IPS-18a (cell line): Measurements from ENCODE around the gene TTC34.

ENCODE experiments used
- H3K27ac ChIP-seq: one replicate; pipeline ENCODE4 v1.5.1; 2013; ENCODE audit warnings: low read length
- H3K27me3 ChIP-seq: one replicate; pipeline ENCODE4 v1.6.1; 2013; ENCODE audit warnings: mild to moderate bottlenecking, low read length; ENCODE audit not compliant: control insufficient read depth, insufficient read depth
- H3K36me3 ChIP-seq: one replicate; pipeline ENCODE4 v1.6.1; 2013; ENCODE audit warnings: low read depth, low read length; ENCODE audit not compliant: control insufficient read depth
- H3K4me1 ChIP-seq: one replicate; pipeline ENCODE4 v1.6.1; 2013; ENCODE audit warnings: low read depth, low read length; ENCODE audit not compliant: control insufficient read depth
- H3K4me3 ChIP-seq: one replicate; pipeline ENCODE4 v1.5.1; 2013; ENCODE audit warnings: low read length
- H3K9ac ChIP-seq: one replicate; pipeline ENCODE4 v1.6.1; 2013; ENCODE audit warnings: mild to moderate bottlenecking, low read length, moderate library complexity
- H3K9me3 ChIP-seq: one replicate; pipeline ENCODE4 v1.6.1; 2013; ENCODE audit warnings: low read depth, low read length; ENCODE audit not compliant: control insufficient read depth

Gene TTC34

DNA sequence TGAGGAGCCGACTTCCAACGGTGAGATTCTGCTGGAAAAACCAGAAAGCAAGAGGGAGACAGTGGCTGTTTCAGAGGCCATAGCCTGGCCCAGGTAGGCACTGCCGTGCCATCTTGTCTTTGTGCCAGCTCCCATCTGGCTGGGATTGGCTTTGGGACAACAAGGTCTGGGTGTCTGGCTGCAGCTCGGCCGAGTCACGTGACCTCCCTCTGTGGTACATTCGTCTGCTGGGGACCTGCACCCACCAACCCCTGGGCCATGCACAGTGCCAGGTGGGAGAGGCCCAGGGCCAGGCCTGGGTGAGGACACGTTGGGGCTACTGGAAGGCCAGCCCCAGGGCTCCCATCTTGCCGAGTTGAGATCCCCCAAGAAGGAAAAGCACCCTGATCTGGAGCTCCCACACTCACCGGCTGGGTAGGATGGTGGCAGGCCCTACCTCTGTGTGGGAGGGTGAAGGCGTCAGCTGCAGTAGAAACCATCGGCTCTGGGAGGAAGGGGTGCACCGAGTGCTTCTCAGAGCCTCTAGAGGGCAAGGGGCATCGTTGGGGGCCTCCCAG, 25.3 kb upstream of the TTC34 start:
- peaks cover 6% of the 10 kb centered on the region for H3K9me3 ChIP-seq
- no peaks in the 10 kb centered on the region for H3K27me3 ChIP-seq
- no peak overlapping the region for H3K4me3 ChIP-seq
- no peak overlapping the region for H3K27ac ChIP-seq
- H3K4me1 ChIP-seq: no peaks in the 10 kb centered on the region
- H3K9ac ChIP-seq: no peak overlapping the region
- H3K36me3 ChIP-seq: no peaks in the 10 kb centered on the region

DNA sequence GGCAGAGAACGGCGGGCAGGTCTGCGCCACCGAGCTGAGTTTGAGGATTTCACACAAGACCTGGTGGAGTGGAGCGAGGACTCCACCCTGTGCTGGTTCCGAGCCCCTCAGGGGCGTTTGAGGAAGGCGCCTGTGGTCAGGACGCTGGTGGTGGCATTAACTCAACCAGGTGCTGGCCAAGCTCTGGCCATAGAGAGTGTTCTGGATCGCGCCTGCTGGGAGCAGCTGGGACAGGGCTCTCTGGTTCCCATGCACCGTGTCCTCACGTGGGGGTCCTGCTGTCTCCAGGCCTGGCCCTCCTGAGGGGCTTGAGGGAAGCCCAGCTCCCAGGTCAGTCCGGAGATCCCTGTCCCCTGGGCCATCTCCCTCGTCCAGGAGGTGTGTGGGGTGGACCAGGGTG, 24.8 kb upstream of the TTC34 start:
- no peak overlapping the region for H3K27ac ChIP-seq
- H3K9me3 ChIP-seq: peaks cover 6% of the 10 kb centered on the region
- H3K27me3 ChIP-seq: no peaks in the 10 kb centered on the region
- H3K36me3 ChIP-seq: no peaks in the 10 kb centered on the region
- no peak overlapping the region for H3K4me3 ChIP-seq
- no peaks in the 10 kb centered on the region for H3K4me1 ChIP-seq
- H3K9ac ChIP-seq: no peak overlapping the region

DNA sequence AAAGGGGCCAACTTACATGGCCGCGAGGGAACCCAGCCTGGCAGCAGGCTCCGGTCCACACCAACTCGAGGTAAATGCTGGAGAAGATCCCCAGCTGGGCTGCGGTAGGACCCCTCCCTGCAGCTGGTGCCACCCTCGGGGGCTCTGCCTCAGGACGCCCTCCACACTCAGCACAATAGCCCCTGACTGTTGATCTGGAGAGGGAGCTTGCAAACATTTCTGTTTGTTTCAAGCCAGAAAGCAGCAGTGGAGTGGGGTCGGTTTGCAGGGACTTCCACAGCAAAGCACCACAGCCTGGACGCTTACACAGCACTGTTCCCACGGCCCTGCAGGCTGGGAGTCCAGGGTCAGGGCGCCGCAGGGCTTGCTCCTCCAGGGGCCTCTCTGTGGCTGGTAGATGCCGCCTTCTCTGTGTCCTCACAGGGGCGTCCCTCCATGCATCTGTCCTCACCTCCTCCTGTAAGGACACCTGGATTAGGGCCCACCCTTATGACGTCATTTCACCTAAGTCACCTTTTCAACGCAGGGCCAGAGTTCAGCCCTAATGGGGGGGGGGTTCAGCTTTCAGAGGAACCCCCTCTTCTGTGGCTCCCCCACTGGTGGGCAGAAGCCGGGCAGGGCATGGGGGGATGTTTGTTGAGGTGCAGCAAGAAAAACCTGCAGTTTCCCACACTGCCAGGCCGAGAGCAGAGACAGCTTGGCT, 24.1 kb upstream of the TTC34 start:
- no peak overlapping the region for H3K27ac ChIP-seq
- peaks cover 6% of the 10 kb centered on the region for H3K9me3 ChIP-seq
- H3K27me3 ChIP-seq: no peaks in the 10 kb centered on the region
- H3K4me1 ChIP-seq: no peaks in the 10 kb centered on the region
- no peaks in the 10 kb centered on the region for H3K36me3 ChIP-seq
- H3K4me3 ChIP-seq: no peak overlapping the region
- H3K9ac ChIP-seq: no peak overlapping the region

DNA sequence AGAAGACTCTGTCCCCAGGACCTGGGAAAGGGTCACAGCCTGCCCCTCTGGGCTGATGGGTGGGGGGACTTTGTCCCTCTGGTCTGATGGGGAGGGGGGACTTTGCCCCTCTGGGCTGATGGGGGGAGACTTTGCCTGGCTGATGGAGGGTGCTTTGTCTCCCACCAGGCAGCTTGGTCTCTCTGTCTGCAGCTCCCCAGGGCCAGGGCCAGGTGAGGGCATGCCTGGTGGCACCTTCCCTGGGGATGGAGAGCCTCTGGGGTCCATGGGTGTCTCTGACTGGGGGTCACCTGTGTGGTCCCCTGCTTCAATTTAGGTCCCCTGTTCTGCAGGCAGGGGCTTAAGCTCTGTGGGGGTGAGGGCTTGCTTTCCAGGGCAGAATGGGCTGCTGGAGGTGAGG, 23.5 kb upstream of the TTC34 start:
- Histone ChIP-seq H3K9ac (no peak overlapping the region), H3K9me3 (peaks cover 6% of the 10 kb centered on the region), H3K4me1 (no peaks in the 10 kb centered on the region), H3K4me3 (no peak overlapping the region), H3K36me3 (no peaks in the 10 kb centered on the region), H3K27me3 (no peaks in the 10 kb centered on the region), H3K27ac (no peak overlapping the region)

DNA sequence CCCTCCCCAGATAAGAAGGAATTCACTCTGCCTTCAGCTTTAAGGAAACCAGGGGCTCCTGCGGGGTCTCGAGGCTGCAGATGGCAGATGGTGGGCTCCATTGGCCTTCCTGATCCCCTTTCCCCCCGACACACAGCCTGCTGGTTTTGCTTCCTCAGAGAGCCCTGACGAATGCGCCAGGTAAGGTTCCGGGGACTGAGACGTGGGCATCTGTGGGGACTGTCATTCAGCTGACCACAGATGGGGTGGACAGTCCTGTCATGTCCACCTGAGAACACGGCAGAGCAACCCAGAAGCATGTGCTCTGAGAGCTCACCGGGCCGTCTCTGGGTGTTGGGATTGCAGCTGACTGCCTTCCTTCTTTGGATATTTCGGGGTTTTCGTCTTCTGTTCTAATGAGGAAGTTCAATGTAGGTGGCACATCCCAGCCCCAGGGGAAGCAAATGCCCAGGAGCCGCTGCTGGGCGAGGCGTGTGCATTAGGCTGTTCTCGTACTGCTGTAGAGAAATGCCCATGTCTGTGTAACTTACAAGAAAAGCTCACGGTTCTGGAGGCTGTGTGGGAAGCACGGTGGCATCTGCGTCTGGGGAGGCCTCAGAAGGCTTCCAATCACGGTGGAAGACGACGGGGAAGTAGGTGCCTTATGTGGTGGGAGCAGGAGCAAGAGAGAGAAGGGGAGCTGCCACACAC, 22.6 kb upstream of the TTC34 start:
- Histone ChIP-seq H3K27me3 (no peaks in the 10 kb centered on the region), H3K36me3 (no peaks in the 10 kb centered on the region), H3K9ac (no peak overlapping the region), H3K27ac (no peak overlapping the region), H3K4me3 (no peak overlapping the region), H3K4me1 (no peaks in the 10 kb centered on the region), H3K9me3 (peaks cover 6% of the 10 kb centered on the region)

DNA sequence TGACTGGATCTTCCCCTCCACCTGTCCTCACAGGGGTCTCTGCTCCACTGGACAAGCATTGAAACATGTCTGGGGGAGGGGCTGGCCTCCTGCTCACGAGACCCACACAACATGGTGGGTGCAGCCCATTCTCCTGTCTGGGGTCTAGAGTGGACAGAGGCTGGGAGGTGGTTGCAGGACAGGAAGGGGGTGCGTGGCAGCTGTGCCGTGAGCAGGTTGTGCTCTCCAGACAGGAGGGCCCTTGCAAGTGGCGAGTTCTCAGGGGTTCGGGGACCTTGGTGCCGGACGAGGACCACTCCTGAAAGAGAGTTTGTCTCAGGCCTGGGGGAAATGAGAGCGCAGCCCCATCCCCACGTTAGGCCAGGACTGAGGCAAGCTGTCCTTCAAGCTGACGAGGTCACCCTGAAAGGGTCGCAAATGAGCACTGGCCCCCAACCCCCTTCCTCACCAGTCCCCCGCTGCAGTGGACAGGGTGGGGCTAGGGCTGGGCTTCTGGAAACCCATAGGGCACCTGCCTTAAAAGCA, 21.2 kb upstream of the TTC34 start:
- Histone ChIP-seq H3K36me3 (no peaks in the 10 kb centered on the region), H3K27me3 (no peaks in the 10 kb centered on the region), H3K4me1 (no peaks in the 10 kb centered on the region), H3K4me3 (no peak overlapping the region), H3K9me3 (peaks cover 6% of the 10 kb centered on the region), H3K27ac (no peak overlapping the region), H3K9ac (no peak overlapping the region)

DNA sequence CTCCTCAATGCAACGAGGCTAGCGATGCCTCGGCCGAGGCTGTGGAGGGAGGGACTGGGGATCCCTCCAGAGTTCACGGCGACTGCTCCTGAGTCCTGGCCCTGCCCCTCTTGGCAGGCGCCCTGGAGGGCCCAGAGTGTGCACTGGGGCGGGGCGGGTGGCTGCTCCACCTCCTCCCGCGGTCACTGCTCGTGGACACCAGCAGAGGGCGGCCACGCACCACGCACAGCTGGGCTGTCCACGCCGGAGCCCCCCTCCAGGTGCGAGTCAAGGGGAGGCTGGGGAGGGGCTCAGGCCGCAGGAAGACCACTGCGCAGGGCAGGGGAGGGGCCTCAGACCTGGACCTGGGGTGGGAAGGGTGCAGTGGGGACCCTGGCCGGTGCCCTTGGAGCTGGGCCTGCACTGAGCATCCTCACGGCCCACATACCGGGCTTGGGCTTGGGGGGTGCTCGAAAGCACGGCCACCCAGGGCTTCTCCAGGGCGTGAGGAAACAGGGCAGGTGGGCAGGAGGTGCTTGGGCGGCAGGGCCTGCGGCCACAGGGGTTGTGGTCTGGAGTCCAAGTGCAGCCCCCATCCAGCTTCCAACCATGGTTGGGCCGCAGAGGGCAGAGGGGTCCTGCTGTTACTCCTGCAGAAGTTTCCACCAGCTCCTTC, 20.6 kb upstream of the TTC34 start:
- Histone ChIP-seq H3K4me3 (no peak overlapping the region), H3K36me3 (no peaks in the 10 kb centered on the region), H3K9me3 (peaks cover 1% of the 10 kb centered on the region), H3K27me3 (no peaks in the 10 kb centered on the region), H3K27ac (no peak overlapping the region), H3K9ac (no peak overlapping the region), H3K4me1 (no peaks in the 10 kb centered on the region)

DNA sequence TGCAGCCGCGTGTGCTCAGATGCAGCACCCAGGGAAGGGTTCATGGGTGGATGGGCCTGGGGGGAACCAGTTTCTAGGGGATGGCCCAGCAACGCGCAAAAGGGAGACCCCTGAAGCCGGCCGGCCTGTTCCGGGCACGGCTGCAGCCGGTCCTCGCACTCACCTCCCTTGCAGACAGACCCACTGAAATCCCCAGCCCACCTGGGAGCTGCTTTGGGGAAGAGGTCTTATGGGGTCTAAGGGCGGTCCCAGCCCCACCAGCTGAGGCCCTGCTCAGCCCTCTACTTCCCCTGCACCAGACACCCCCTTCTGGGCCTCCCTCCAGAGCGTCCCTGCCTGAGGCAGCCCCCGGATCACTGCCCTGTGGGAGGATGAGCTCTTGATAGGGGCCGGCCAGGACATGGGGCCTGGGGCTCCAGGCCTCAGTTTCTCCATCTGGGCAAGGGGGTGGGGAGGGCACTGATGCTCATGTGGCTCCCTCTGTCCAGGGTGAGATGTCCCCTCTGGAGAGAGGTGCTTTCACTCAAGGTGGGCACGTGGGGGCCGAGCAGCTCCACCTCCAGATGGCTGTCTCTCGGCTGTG, 20.0 kb upstream of the TTC34 start:
- Histone ChIP-seq H3K27me3 (no peaks in the 10 kb centered on the region), H3K4me3 (no peak overlapping the region), H3K4me1 (no peaks in the 10 kb centered on the region), H3K36me3 (no peaks in the 10 kb centered on the region), H3K9me3 (no peaks in the 10 kb centered on the region), H3K9ac (no peak overlapping the region), H3K27ac (no peak overlapping the region)

DNA sequence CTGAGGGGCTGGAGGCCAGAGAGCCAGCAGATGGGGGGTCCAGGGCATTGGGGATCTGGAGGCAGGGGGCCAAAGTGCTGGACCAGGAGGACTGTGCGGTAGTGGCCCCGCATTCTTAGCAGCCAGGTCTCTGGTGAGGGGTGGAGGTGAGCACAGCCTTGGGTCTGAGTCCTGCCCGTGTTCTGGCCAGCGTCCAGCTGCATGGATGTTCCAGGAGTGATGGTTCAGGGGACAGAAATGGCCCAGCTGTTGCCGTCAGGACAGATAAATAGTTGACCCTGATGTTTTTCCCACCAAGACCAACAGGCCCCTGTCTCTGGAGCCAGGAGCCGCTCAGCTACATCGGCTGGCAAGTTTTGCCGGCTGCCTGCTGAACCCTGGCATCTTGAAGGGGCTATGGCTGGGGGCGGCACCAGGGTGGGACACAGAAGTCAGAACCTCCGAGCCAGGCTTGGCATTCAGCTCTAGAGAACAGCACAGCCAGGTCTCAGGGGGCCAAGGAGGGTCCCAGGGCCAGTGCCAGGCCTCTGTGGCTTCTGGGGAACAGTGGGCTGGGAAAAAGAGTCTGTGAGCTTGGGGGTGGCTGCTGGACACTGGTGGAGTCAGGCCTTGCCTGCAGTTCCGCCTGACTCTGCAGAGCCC, 19.4 kb upstream of the TTC34 start:
- H3K36me3 ChIP-seq: no peaks in the 10 kb centered on the region
- no peak overlapping the region for H3K4me3 ChIP-seq
- no peaks in the 10 kb centered on the region for H3K9me3 ChIP-seq
- no peak overlapping the region for H3K9ac ChIP-seq
- H3K27me3 ChIP-seq: no peaks in the 10 kb centered on the region
- no peak overlapping the region for H3K27ac ChIP-seq
- H3K4me1 ChIP-seq: no peaks in the 10 kb centered on the region

DNA sequence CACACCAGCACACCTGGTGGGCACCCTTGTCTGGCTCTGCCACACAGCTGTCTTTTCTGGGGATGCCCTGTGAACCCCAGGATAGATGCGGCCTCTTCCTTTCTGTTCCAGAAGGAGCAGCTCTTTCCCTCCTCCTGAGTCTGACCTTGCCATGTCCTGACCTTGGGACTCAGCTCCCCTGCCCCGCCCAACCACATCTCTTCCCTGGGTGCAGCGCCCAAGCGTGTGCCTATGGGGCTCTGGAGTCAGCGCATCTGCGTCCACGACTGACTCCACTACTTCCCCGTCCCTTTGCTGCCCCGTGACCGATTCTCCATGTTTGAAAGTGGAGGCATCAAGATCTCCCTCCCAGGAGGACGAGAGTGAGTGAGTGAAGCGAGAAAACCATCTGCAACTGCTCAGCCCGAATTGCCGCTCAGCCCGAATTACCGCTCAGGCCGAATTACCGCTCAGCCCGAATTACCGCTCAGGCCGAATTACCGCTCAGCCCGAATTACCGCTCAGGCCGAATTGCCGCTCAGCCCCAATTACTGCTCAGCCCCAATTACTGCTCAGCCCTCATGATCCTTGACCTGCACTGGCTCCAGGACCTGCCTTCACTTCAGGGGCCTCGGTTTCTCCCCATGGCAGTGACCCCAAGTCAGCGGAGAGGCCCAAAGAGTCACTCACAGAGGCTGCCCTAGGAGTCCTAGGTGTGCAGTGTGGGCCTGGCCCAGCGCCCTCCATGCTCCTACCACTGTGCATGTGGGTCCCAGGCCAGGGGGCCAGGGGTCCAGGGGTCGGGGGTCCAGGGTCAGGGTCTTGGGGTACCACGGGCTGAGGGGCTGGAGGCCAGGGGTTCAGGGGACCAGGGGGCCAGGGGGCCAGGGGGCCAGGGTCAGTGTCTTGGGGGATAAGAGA, 18.6 kb upstream of the TTC34 start:
- Histone ChIP-seq H3K9ac (no peak overlapping the region), H3K36me3 (no peaks in the 10 kb centered on the region), H3K27ac (no peak overlapping the region), H3K9me3 (no peaks in the 10 kb centered on the region), H3K27me3 (no peaks in the 10 kb centered on the region), H3K4me3 (no peak overlapping the region), H3K4me1 (no peaks in the 10 kb centered on the region)
